ENCODE data around the gene DRC7. TPM values are rescaled to one million over a fixed set of nuclear protein-coding genes. Genes with fewer than 3 reads are reported as not detected.

The DRC7 gene
- total and polyA plus RNA-seq, 9 of the 15 experiments (the other 6 are each of a cell fraction or from before 2014, with no cell fraction given), result 0.04 to 0.33 (median 0.12) TPM; not detected in 3

- peak; percentile 82 for TF ChIP-seq ZBTB40 (IDR thresholded peaks at IDR 0.05)
- no peak for TF ChIP-seq ZBTB40 (CRISPR knock-in tag; IDR thresholded peaks at IDR 0.05)
- peak; percentile 58; the same call in 1 of the 2 replicates for TF ChIP-seq SMARCA4 (IDR thresholded peaks at IDR 0.05)
- TF ChIP-seq CTCFL (IDR thresholded peaks at IDR 0.05; ENCODE audit: borderline replicate concordance, insufficient read depth, low read depth, low read length, poor library complexity, severe bottlenecking), result no peak
- no peak for TF ChIP-seq ESRRB (CRISPR knock-in tag; IDR thresholded peaks at IDR 0.05; ENCODE audit: borderline replicate concordance)
- no peak for TF ChIP-seq ZNF24 (IDR thresholded peaks at IDR 0.05)
- no peak for TF ChIP-seq FOXA1 (IDR thresholded peaks at IDR 0.05; ENCODE audit: borderline replicate concordance)
- no peak for TF ChIP-seq SP1 (CRISPR knock-in tag; IDR thresholded peaks at IDR 0.05)
- TF ChIP-seq CREM (IDR thresholded peaks at IDR 0.05; ENCODE audit: low read depth), result no peak
- TF ChIP-seq PTBP1 (IDR thresholded peaks at IDR 0.05; ENCODE audit: low read depth, low read length), result no peak
- no peak for TF ChIP-seq ZSCAN29 (IDR thresholded peaks at IDR 0.05)
- no peak for TF ChIP-seq MBD2 (IDR thresholded peaks at IDR 0.05; ENCODE audit: borderline replicate concordance, low read depth)
- no peak for TF ChIP-seq HDAC6 (IDR thresholded peaks at IDR 0.05; ENCODE audit: low read depth, low read length)
- no peak for TF ChIP-seq MCM3 (IDR thresholded peaks at IDR 0.05)
- TF ChIP-seq FOXJ2 (tag; IDR thresholded peaks at IDR 0.05), result peak; percentile 96
- peak; percentile 48; the same call in 1 of the 2 replicates for TF ChIP-seq ELF1 (tag; IDR thresholded peaks at IDR 0.05)
- no peak for TF ChIP-seq ZNF766 (CRISPR knock-in tag; conservative IDR thresholded peaks at IDR 0.05)
Observed at GRCh38 chr16:57694725-57695679, at the start of gene DRC7 (continued).
